Omental fat pad (tissue), 4 donors: ENCODE measurements around the gene MCC. TPM values are rescaled to one million over a fixed set of nuclear protein-coding genes. Genes with fewer than 3 reads are reported as not detected.

Source experiments
- ATAC-seq: fragments of 150-250 bp; one replicate; pipeline ENCODE4 v1.9.1; 2016; ENCODE audit warnings: mild to moderate bottlenecking, moderate library complexity; ENCODE audit not compliant: low FRiP score
- DNase-seq: peaks from one replicate; pipeline ENCODE4 v3.0.0-alpha.2; 2019; ENCODE audit warnings: low spot score
- CTCF ChIP-seq, 3 donors: fragments of 450-650 bp; IDR thresholded peaks; one replicate each; pipeline ENCODE4 v1.5.1; 2016 to 2017; ENCODE audit warnings: antibody characterized with exemption in 3 of 3, mild to moderate bottlenecking in 3 of 3, moderate library complexity in 2 of 3
- total RNA-seq, 4 donors: library from RNA; depleted of rRNA; stranded (reverse); fragments of >200 nt; gene quantifications; one replicate each; pipeline ENCODE4 v1.1.0, GENCODE V29; 2016

Gene MCC
- total RNA-seq, 4 donors from 2014 or later = 32.8 to 56.3 (median 44.4) TPM

DNA sequence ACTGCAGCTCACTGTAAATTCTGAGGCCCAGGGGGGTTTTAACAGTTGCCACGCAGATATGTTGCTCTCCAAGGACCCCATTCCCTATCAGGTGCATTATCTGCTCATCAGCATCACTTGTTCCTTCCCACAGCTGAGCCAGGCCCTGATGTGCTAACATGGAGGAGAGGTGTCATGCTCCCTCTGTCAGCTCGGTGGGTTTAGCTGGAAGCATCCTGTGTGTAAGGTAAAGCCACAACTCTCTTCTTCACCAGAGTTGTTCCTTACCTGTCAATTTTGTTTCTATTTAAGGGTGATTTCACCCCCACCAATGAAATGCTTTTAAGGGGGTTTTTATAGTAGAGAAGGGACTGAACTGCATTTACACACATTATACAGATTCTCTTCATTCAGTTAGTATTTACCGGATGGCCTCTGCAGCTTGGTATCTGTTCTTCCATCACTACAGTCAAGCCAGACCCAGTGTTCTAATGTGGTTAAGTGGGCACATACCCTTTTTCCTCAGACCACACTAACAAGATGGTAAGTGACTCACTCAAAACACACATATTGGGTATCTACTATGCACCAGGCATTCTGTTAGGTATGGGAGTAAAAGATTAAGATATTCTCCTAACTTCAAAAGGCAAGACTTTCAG is 306.3 kb downstream of the MCC start:
- ATAC-seq (no peak), DNase-seq (no peak)
- no peak for TF ChIP-seq CTCF (IDR thresholded peaks at IDR 0.05)

DNA sequence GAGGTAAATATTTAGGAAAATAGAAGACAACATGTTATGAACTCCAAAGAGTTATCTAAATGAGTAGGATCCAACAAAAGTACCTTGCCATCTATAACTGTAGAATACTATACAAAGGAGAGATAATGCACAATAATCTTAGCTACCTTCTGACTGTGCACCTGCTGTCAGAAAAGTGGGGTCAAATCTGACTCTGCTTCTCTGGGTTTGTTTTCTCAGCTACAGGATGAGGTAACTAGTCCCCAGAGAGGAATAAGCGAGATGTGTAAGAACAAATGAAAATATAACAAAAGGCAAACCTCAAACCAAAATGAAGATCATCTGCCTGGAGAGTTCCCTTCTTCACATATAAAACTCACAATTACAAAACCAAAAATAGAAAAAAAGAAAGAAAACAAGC is 306.8 kb downstream of the MCC start:
- DNase-seq (no peak), ATAC-seq (no peak)

DNA sequence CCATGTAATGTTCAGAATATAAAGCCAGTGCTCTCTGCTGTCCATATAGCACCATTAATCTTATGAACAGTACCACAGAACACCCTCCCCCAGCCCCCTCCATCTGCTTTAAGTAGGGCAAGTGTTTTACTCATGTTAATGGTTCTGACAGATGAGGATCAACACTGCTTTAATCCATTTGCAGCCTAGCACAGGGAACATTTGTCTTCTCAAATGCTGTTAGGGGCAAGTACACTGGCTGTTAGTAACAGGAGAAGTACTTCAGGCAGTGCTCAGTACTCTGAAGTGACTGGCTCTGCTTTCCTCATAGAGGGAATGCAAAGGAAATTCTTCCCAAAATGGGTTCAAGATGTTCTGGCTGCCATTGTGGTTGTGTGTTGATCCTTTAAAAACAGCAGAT is 309.1 kb downstream of the MCC start:
- DNase-seq = no peak
- TF ChIP-seq CTCF (IDR thresholded peaks at IDR 0.05) = no peak
- ATAC-seq = no peak

More for the DNA sequence above, 306.8 kb downstream of the MCC start:
- TF ChIP-seq CTCF (IDR thresholded peaks at IDR 0.05) = no peak

DNA sequence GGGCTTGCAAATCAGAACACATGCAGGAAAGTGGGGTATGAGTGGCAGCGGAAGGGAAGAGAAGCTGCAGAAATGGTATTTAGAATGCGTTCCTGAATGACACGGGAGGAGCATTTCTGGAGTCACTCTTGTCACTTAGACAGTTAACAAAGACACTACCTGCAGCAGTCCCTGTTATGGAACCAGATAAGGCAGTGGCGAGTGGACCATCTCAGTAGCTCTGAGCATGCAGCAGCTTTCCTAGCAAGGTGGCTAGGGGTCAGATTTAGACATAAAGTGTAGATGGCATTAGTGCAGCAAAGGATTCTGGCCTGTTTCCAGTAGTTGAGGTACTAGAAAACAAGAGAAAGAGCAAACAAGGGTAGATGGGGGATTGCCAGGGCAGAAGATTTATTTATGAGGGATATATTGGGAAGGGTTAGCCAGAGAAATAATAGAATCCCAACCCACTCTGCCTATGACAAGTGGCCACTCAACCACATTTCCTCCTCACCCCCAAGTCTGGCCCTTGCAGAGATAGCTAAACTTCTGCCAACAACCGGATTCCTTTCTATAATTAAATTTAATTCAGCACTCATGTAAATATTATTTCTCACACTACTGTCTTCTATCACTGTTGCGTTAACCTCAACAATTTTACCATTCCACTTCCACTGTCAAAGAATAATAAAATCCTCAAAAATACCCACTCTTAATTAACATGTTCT is 310.0 kb downstream of the MCC start:
- DNase-seq = no peak

GRCh38 chr5:113177225-113177624 is 311.0 kb downstream of the MCC start:
- TF ChIP-seq CTCF (IDR thresholded peaks at IDR 0.05) = no peak
- no peak for ATAC-seq

More for the DNA sequence above, 310.0 kb downstream of the MCC start:
- no peak for ATAC-seq
- no peak for TF ChIP-seq CTCF (IDR thresholded peaks at IDR 0.05)

DNA sequence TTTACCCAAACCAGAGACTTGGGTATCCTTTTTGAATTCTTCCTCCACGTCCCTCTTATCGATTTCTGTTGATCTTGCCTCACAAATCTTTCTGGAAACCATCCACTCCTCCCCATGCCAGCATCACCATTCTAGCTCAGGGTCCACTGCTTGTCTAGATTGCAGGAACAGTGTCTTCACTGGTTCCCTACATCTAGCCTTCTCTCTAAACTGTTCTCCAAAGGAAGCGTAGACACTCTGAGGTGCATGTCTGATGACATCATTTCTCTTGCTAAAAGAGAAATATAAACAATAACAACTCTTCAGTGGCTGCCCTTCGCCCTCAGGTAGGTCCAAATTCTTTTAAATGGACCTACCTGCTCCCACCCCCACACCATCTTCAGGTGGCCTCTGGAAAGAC is 311.5 kb downstream of the MCC start:
- no peak for TF ChIP-seq CTCF (IDR thresholded peaks at IDR 0.05)
- no peak for DNase-seq
- no peak for ATAC-seq

More at GRCh38 chr5:113177225-113177624, 311.0 kb downstream of the MCC start:
- DNase-seq = no peak

DNA sequence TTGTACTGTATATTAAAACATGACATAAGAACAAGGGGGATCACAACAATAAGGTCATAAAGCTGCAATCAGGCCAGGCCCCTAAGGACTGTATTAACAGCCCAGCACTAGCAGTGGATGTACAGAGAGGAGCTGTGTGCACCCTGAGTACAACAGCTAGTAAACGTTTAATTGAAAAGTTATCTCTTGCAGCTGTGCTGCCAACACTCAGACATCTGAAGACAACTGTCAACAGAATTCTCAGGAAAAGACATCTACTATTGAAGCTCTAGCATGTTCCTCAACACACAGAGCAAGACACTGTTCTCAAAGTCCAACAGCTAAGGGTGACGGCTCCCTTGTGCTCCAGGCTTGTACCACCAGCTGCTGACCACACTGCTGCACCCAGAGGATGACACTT is 312.1 kb downstream of the MCC start:
- no peak for TF ChIP-seq CTCF (IDR thresholded peaks at IDR 0.05)
- DNase-seq (no peak), ATAC-seq (no peak)
